ES-I3 (cell line): Measurements from ENCODE around the gene C1QTNF1.
A peak's percentile ranks its signal among the peaks of the same experiment; 100 is the strongest.

Source experiments
- H3K36me3 ChIP-seq: 2 replicates; pipeline ENCODE4 v1.6.1; 2013; ENCODE audit warnings: mild to moderate bottlenecking, low read length, control low read depth, moderate library complexity; ENCODE audit not compliant: insufficient read depth
- H3K4me1 ChIP-seq: 2 replicates; pipeline ENCODE4 v1.6.1; 2013; ENCODE audit warnings: mild to moderate bottlenecking, control low read depth, low read length; ENCODE audit not compliant: insufficient read depth
- H3K9ac ChIP-seq: 2 replicates; pipeline ENCODE4 v1.6.1; 2013; ENCODE audit warnings: low read depth, mild to moderate bottlenecking, low read length, moderate library complexity
- H3K9me3 ChIP-seq: 2 replicates; pipeline ENCODE4 v1.6.1; 2013; ENCODE audit warnings: mild to moderate bottlenecking, low read length, moderate library complexity; ENCODE audit not compliant: control insufficient read depth, insufficient read depth

The C1QTNF1 gene

GRCh38 chr17:79023886-79024771, at the start of gene C1QTNF1:
Gene C1QTNF1 (plus strand): TSS chr17:79024169. CDS start chr17:79043969, 19,800 bp downstream.
- H3K9ac ChIP-seq, result peak within 1 kb of the TSS; percentile 64

GRCh38 chr17:78974635-78975591, 49.1 kb upstream of the C1QTNF1 start:
- no peaks in the 10 kb centered on the region for H3K36me3 ChIP-seq

More at GRCh38 chr17:79023886-79024771, at the start of gene C1QTNF1:
- Histone ChIP-seq H3K36me3 (no peaks in the 10 kb centered on the region), H3K4me1 (no peaks in the 10 kb centered on the region; the same call in 1 of the 2 replicates), H3K9me3 (no peaks in the 10 kb centered on the region)

GRCh38 chr17:78976907-78977680, 46.9 kb upstream of the C1QTNF1 start:
- Histone ChIP-seq H3K36me3 (no peaks in the 10 kb centered on the region), H3K4me1 (peaks cover 7% of the 10 kb centered on the region; the same call in 1 of the 2 replicates), H3K9me3 (no peaks in the 10 kb centered on the region), H3K9ac (no peak overlapping the region)

More at GRCh38 chr17:78974635-78975591, 49.1 kb upstream of the C1QTNF1 start:
- H3K9me3 ChIP-seq, result no peaks in the 10 kb centered on the region
- H3K9ac ChIP-seq, result peak overlapping the region; percentile 47; the same call in 1 of the 2 replicates
- H3K4me1 ChIP-seq, result peaks cover 3% of the 10 kb centered on the region; the same call in 1 of the 2 replicates

- H3K4me1 ChIP-seq, result peaks cover 7% of the 10 kb centered on the region; the same call in 1 of the 2 replicates
- H3K9ac ChIP-seq, result no peak overlapping the region
- no peaks in the 10 kb centered on the region for H3K9me3 ChIP-seq
- no peaks in the 10 kb centered on the region for H3K36me3 ChIP-seq
Observed at GRCh38 chr17:78977681-78977943, 46.4 kb upstream of the C1QTNF1 start.

- H3K36me3 ChIP-seq, result no peaks in the 10 kb centered on the region
- peaks cover 7% of the 10 kb centered on the region; the same call in 1 of the 2 replicates for H3K4me1 ChIP-seq
- H3K9ac ChIP-seq, result no peak overlapping the region
- H3K9me3 ChIP-seq, result no peaks in the 10 kb centered on the region
Observed at GRCh38 chr17:78977997-78978973, 45.7 kb upstream of the C1QTNF1 start.

GRCh38 chr17:78979780-78980623, 44.0 kb upstream of the C1QTNF1 start, which contains the start of gene LGALS3BP:
Gene LGALS3BP (minus strand): TSS chr17:78979923. CDS start chr17:78977191, 2,732 bp downstream.
- Histone ChIP-seq H3K36me3 (no peaks in the 10 kb centered on the region), H3K4me1 (peaks cover 4% of the 10 kb centered on the region; the same call in 1 of the 2 replicates), H3K9me3 (no peaks in the 10 kb centered on the region), H3K9ac (peak within 1 kb of the TSS; percentile 14; the same call in 1 of the 2 replicates)

GRCh38 chr17:78980624-78980972, 43.4 kb upstream of the C1QTNF1 start:
- Histone ChIP-seq H3K9ac (no peak overlapping the region), H3K9me3 (no peaks in the 10 kb centered on the region), H3K4me1 (peaks cover 4% of the 10 kb centered on the region), H3K36me3 (no peaks in the 10 kb centered on the region)

- Histone ChIP-seq H3K9ac (no peak overlapping the region), H3K4me1 (peaks cover 10% of the 10 kb centered on the region), H3K36me3 (no peaks in the 10 kb centered on the region), H3K9me3 (no peaks in the 10 kb centered on the region)
Observed at GRCh38 chr17:78981010-78981888, 42.7 kb upstream of the C1QTNF1 start.

- Histone ChIP-seq H3K4me1 (peaks cover 10% of the 10 kb centered on the region), H3K9ac (no peak overlapping the region), H3K9me3 (no peaks in the 10 kb centered on the region), H3K36me3 (no peaks in the 10 kb centered on the region)
Observed at GRCh38 chr17:78985395-78985794, 38.6 kb upstream of the C1QTNF1 start.

- no peaks in the 10 kb centered on the region for H3K9me3 ChIP-seq
- peaks cover 10% of the 10 kb centered on the region for H3K4me1 ChIP-seq
- H3K36me3 ChIP-seq, result no peaks in the 10 kb centered on the region
- peak overlapping the region; percentile 19; the same call in 1 of the 2 replicates for H3K9ac ChIP-seq
Observed at GRCh38 chr17:78986048-78986648, 37.8 kb upstream of the C1QTNF1 start.

- Histone ChIP-seq H3K9ac (peak overlapping the region; percentile 19; the same call in 1 of the 2 replicates), H3K9me3 (no peaks in the 10 kb centered on the region), H3K36me3 (no peaks in the 10 kb centered on the region), H3K4me1 (peaks cover 10% of the 10 kb centered on the region)
Observed at GRCh38 chr17:78986649-78987328, 37.2 kb upstream of the C1QTNF1 start.
